Thyroid gland (tissue), 4 donors: ENCODE data around the gene KRTAP9-9. TPM values are rescaled to one million over a fixed set of nuclear protein-coding genes. Genes with fewer than 3 reads are reported as not detected.

Source experiments
- DNase-seq, 2 donors: peaks; one replicate each; pipeline ENCODE4 v3.0.0-alpha.2; 2019
- H3K27ac ChIP-seq, 3 donors: fragments of 200-600 bp; sonication (generic); 1 replicate in 2 of 3; 2 replicates in 1 of 3; pipeline ENCODE4 v1.5.1; 2016 to 2019; ENCODE audit warnings: mild to moderate bottlenecking in 1 of 3, moderate library complexity in 1 of 3
- H3K27me3 ChIP-seq: fragments of 200-600 bp; sonication (generic); one replicate; pipeline ENCODE4 v1.5.1; 2019
- H3K36me3 ChIP-seq, 2 donors: fragments of 200-600 bp; sonication (generic); one replicate each; pipeline ENCODE4 v1.5.1; 2016 to 2019
- H3K4me1 ChIP-seq, 2 donors: fragments of 200-600 bp; sonication (generic); one replicate each; pipeline ENCODE4 v1.5.1; 2017 to 2019
- H3K4me3 ChIP-seq, 3 donors: fragments of 200-600 bp; sonication (generic); replicated peaks in 1 of 3; 1 replicate in 2 of 3; 2 replicates in 1 of 3; pipeline ENCODE4 v1.5.1; 2016; ENCODE audit warnings: mild to moderate bottlenecking in 1 of 3
- H3K9me3 ChIP-seq: fragments of 200-600 bp; sonication (generic); one replicate; pipeline ENCODE4 v1.5.1; 2017
- POLR2A ChIP-seq, 2 donors: fragments of 450-650 bp; IDR thresholded peaks; one replicate each; pipeline ENCODE4 v1.6.1; 2017; ENCODE audit warnings: antibody characterized with exemption in 2 of 2, mild to moderate bottlenecking in 2 of 2, moderate library complexity in 1 of 2
- WGBS, 2 donors: methylation state at CpG; one replicate each; pipeline ENCODE4 v1.1.5; 2017; 5-methylcytosine and 5-hydroxymethylcytosine counted together
- intact Hi-C: fragments of 100-400 bp; cut with DNase I; formaldehyde crosslinking; loops from one replicate; pipeline ENCODE4 v1.15.1; 2023
- total RNA-seq, 4 donors: library from RNA; depleted of rRNA; stranded (reverse); fragments of >200 nt; gene quantifications; one replicate each; pipeline ENCODE4 v1.2.3, GENCODE V29; 2016
- TF ChIP-seq, protein P1 (sequence below), 6 experiments: fragments of 200-600 bp in 3 of 6; fragments of 450-650 bp in 3 of 6; sonication (generic) in 3 of 6; IDR thresholded peaks; one replicate each; pipeline ENCODE4 v1.5.1; 2016 to 2019; ENCODE audit warnings: antibody characterized with exemption in 6 of 6, mild to moderate bottlenecking in 2 of 6, inconsistent platforms in 1 of 6, moderate library complexity in 1 of 6

KRTAP9-9 gene
- total RNA-seq, 4 donors from 2014 or later, result not detected

GRCh38 chr17:41296846-41297245, 41.7 kb downstream of the KRTAP9-9 start:
- Histone ChIP-seq H3K9me3 (no peaks in the 10 kb centered on the region), H3K4me3 (no peak overlapping the region), H3K27ac (no peak overlapping the region), H3K36me3 (no peaks in the 10 kb centered on the region), H3K4me1 (no peaks in the 10 kb centered on the region), H3K27me3 (no peaks in the 10 kb centered on the region)
- WGBS, 2 donors, result 87 to 90% methylated on average over 1 of the region's 1 CpG
- intact Hi-C loops, result no loop called here
- DNase-seq, result no peak
- no peak for TF ChIP-seq POLR2A (IDR thresholded peaks at IDR 0.05)
- TF ChIP-seq, protein P1, sequence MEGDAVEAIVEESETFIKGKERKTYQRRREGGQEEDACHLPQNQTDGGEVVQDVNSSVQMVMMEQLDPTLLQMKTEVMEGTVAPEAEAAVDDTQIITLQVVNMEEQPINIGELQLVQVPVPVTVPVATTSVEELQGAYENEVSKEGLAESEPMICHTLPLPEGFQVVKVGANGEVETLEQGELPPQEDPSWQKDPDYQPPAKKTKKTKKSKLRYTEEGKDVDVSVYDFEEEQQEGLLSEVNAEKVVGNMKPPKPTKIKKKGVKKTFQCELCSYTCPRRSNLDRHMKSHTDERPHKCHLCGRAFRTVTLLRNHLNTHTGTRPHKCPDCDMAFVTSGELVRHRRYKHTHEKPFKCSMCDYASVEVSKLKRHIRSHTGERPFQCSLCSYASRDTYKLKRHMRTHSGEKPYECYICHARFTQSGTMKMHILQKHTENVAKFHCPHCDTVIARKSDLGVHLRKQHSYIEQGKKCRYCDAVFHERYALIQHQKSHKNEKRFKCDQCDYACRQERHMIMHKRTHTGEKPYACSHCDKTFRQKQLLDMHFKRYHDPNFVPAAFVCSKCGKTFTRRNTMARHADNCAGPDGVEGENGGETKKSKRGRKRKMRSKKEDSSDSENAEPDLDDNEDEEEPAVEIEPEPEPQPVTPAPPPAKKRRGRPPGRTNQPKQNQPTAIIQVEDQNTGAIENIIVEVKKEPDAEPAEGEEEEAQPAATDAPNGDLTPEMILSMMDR (IDR thresholded peaks at IDR 0.05), result no peak

DNA sequence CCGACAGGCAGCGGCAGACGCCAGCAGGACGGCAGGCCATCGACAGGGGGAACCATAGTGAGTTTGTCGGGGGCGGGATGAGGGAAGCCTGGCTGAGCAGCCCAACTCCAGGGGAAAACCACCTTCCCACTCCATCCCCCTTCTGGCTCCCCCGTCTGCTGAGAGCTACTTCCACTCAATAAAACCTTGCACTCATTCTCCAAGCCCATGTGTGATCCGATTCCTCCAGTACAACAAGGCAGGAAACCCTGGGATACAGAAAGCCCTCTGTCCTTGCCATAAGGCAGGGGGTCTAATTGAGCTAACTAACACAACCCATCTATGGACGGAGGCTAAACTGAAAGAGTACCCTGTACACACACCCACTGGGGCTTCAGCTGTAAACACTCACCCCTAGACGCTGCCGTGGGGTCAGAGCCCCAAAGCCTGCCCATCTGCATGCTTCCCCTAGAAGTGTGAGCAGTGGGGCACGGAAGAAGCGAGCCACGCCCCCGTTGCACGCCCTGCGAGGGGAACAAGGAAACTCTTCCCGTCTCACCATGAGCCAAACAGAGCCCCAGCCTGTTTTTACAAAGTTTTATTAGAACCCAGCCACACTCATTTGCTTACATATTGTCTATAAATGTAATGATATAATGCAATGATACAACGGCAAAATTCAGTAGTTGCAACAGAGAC, 43.4 kb downstream of the KRTAP9-9 start:
- Histone ChIP-seq H3K27me3 (no peaks in the 10 kb centered on the region), H3K9me3 (no peaks in the 10 kb centered on the region), H3K27ac (no peak overlapping the region), H3K36me3 (no peaks in the 10 kb centered on the region), H3K4me1 (no peaks in the 10 kb centered on the region), H3K4me3 (no peak overlapping the region)
- TF ChIP-seq POLR2A (IDR thresholded peaks at IDR 0.05), result no peak
- TF ChIP-seq, protein P1 (IDR thresholded peaks at IDR 0.05), result no peak
- 90% methylated on average over 20 of the region's 20 CpGs for WGBS, 2 donors
- intact Hi-C loops, result no loop called here
- DNase-seq, result no peak

DNA sequence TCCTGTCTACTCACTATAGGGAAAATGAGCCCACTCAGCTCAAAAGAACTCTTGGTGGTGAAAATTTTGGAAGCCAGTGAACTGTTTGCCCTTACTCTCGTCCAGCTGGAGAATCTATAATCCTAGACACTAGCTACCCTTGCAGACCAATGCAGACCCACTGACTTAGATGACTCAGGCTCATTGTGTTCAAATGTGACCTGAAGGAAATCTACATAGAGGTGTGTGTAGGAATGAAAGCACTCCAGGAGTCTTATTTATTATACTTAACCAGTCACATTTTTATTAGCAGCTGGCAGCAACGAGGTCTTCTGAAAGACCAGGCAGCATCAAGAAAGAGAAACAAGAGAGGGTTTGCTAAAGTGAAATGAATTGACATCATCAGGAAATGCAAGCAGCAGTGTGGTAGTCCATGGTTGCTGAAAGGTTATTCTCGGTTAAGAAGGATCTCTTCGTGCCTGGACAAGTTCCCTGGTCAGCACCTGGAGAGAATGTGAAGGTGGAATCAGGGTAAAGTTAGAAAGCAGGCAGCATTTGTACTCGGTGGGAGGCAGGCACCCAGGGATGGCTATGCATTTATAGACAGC, 46.1 kb downstream of the KRTAP9-9 start:
- no peaks in the 10 kb centered on the region for H3K36me3 ChIP-seq
- H3K9me3 ChIP-seq, result no peaks in the 10 kb centered on the region
- H3K27me3 ChIP-seq, result no peaks in the 10 kb centered on the region
- H3K4me1 ChIP-seq, result no peaks in the 10 kb centered on the region
- 67 to 70% methylated on average over 5 of the region's 5 CpGs for WGBS, 2 donors
- H3K4me3 ChIP-seq, result no peak overlapping the region
- no peak for DNase-seq
- intact Hi-C loops, result no loop called here
- TF ChIP-seq, protein P1 (IDR thresholded peaks at IDR 0.05), result no peak
- TF ChIP-seq POLR2A (IDR thresholded peaks at IDR 0.05), result no peak
- no peak overlapping the region for H3K27ac ChIP-seq

- TF ChIP-seq POLR2A (IDR thresholded peaks at IDR 0.05), result no peak
- TF ChIP-seq, protein P1 (IDR thresholded peaks at IDR 0.05), result no peak
- no peaks in the 10 kb centered on the region for H3K36me3 ChIP-seq
- WGBS, 2 donors, result 79 to 86% methylated on average over 8 to 11 of the region's 11 CpGs
- intact Hi-C loops, result no loop called here
- no peaks in the 10 kb centered on the region for H3K9me3 ChIP-seq
- H3K27ac ChIP-seq, result no peak within 1 kb of the TSS
- H3K4me1 ChIP-seq, result peaks cover 0 to 2% of the 10 kb centered on the region in 2 donors
- DNase-seq, result no peak
- H3K4me3 ChIP-seq, result no peak within 1 kb of the TSS
- no peaks in the 10 kb centered on the region for H3K27me3 ChIP-seq
These were observed 47.0 kb downstream of the KRTAP9-9 start, which contains the start of gene KRTAP29-1 for GRCh38 chr17:41301916-41302901. KRTAP29-1 (minus strand) TSS chr17:41302851; CDS start chr17:41302851, 0 bp downstream.
